Adrenal gland (tissue), 12 donors: ENCODE results near the gene ABLIM2. TPM values are rescaled to one million over a fixed set of nuclear protein-coding genes. Genes with fewer than 3 reads are reported as not detected.
A peak's percentile ranks its signal among the peaks of the same experiment; 100 is the strongest.

Experiments
- DNase-seq, 7 donors: peaks; one replicate each; pipeline ENCODE4 v3.0.0-alpha.2; 2019 to 2020
- H3K27ac ChIP-seq, 5 donors: fragments of 200-600 bp; sonication (generic) in 4 of 5; 1 replicate in 3 of 5; 2 replicates in 2 of 5; pipeline versions ENCODE4 v1.5.1 to v1.8.0; 2016 to 2020; ENCODE audit warnings: mild to moderate bottlenecking in 1 of 5
- H3K27me3 ChIP-seq: fragments of 200-600 bp; 2 replicates; pipeline ENCODE4 v1.8.0; 2021
- H3K36me3 ChIP-seq, 2 donors: fragments of 200-600 bp; replicated peaks in 1 of 2; 1 replicate in 1 of 2; 2 replicates in 1 of 2; pipeline versions ENCODE4 v1.5.1 to v1.8.0; 2018 to 2022
- H3K4me1 ChIP-seq, 2 donors: fragments of 200-600 bp; replicated peaks in 1 of 2; 1 replicate in 1 of 2; 2 replicates in 1 of 2; pipeline versions ENCODE4 v1.5.1 to v1.8.0; 2018 to 2021
- H3K4me3 ChIP-seq, 4 donors: fragments of 200-600 bp; sonication (generic) in 3 of 4; one replicate each; pipeline ENCODE4 v1.5.1; 2016 to 2018
- H3K9me3 ChIP-seq, 3 donors: fragments of 200-600 bp; sonication (generic) in 1 of 3; replicated peaks in 1 of 3; 1 replicate in 2 of 3; 2 replicates in 1 of 3; pipeline versions ENCODE4 v1.5.1 to v1.8.0; 2016 to 2021
- POLR2A ChIP-seq, 2 donors: fragments of 450-650 bp; IDR thresholded peaks; one replicate each; pipeline ENCODE4 v1.6.1; 2017; ENCODE audit warnings: antibody characterized with exemption in 2 of 2, mild to moderate bottlenecking in 2 of 2, moderate library complexity in 1 of 2
- whole genome bisulfite sequencing, 4 donors: extraction: QIAGEN DNeasy Blood & Tissue Kit in 2 of 4; methylation state at CpG; one replicate each; pipeline versions ENCODE4 v1.1.5 to v1.1.7; 2013 to 2017; 5-methylcytosine and 5-hydroxymethylcytosine counted together
- intact Hi-C, 2 donors: fragments of 100-400 bp; cut with DNase I; formaldehyde crosslinking; loops; one replicate each; pipeline versions ENCODE4 v1.14.1 to v1.15.0; 2022 to 2023
- polyA plus RNA-seq, 3 donors: library from polyadenylated mRNA; stranded (reverse); fragments of 200-250 nt in 2 of 3; fragments of 350-450 nt in 1 of 3; fragmentation: Illumina TruSeq in 1 of 3; extraction: RNeasy Lipid Tissue Mini Kit (QIAGEN cat#74804) in 1 of 3; gene quantifications; one replicate each; pipeline ENCODE4 v1.2.3, GENCODE V29; 2013 to 2014
- total RNA-seq, 9 donors: library from RNA; depleted of rRNA in 4 of 9; stranded (reverse); fragments of >200 nt in 4 of 9; fragments of 120-200 nt in 1 of 9; fragmentation: NEBNext Ultra II Directional in 1 of 9; extraction: Animal tissue kit (Norgen Biotek cat#: 25700) in 1 of 9; gene quantifications; one replicate each; pipeline versions ENCODE4 v1.1.0 to v1.2.4, GENCODE V29; 2013 to 2023
- TF ChIP-seq, protein P1 (sequence below), 6 experiments: fragments of 450-650 bp in 4 of 6; fragments of 200-600 bp in 2 of 6; sonication (generic) in 1 of 6; IDR thresholded peaks; 1 replicate in 5 of 6; 2 replicates in 1 of 6; pipeline versions ENCODE4 v1.5.1 to v1.8.0; 2016 to 2021; ENCODE audit warnings: antibody characterized with exemption in 6 of 6, mild to moderate bottlenecking in 2 of 6, moderate library complexity in 1 of 6
- donor health status: healthy with polysubstance abuse.
- donor health status: Bipolar disorder and iron deficiency.
- donor health status: DM: yes; HTN: yes; CAD: no.
- donor health status: DM: no; HTN: no; CAD: no.
- donor health status: DM: no; HTN: no; CAD: no.
- donor health status: DM: yes; HTN: yes; CAD: no.

The ABLIM2 gene
- total and polyA plus RNA-seq, 12 donors, result 5.8 to 31.2 (median 14.6) TPM

DNA sequence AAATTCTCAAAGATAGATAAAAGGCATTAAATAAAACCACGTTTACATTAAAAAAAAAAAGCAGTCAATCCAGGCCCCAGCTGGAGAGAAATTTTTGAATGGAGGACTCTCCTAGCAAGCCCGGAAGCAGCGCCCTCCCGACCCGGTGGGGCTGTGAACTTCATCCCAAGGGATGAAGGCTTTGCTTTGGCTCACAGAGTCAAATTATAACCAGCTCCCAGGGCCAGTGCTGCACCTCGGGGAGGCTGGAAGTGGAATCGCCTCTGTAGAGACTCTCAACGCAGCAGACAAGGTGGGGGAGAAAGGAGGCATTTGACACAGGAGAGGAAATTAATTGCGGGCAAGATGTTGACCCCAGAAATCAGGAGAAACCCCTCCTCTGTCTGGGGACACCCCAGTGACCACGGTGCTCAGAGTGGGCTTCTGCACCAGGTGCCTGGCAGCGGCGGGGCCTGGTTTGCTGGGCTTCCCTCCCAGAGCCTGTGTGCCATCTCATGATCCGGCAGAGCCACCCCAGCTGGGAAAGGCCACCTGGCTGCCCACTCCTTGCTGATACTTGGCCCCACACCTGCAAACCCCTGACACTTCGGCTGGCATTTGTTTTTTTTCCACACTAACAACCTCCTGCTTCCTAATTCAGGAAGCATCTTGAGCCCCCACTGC, 71.7 kb downstream of the ABLIM2 start:
- H3K36me3 ChIP-seq, result no peaks in the 10 kb centered on the region
- peak overlapping the region in 1 of 5 donors; percentile 52 for H3K27ac ChIP-seq
- H3K9me3 ChIP-seq, result no peaks in the 10 kb centered on the region
- DNase-seq, result no peak
- H3K4me3 ChIP-seq, result no peak overlapping the region
- TF ChIP-seq, protein P1, sequence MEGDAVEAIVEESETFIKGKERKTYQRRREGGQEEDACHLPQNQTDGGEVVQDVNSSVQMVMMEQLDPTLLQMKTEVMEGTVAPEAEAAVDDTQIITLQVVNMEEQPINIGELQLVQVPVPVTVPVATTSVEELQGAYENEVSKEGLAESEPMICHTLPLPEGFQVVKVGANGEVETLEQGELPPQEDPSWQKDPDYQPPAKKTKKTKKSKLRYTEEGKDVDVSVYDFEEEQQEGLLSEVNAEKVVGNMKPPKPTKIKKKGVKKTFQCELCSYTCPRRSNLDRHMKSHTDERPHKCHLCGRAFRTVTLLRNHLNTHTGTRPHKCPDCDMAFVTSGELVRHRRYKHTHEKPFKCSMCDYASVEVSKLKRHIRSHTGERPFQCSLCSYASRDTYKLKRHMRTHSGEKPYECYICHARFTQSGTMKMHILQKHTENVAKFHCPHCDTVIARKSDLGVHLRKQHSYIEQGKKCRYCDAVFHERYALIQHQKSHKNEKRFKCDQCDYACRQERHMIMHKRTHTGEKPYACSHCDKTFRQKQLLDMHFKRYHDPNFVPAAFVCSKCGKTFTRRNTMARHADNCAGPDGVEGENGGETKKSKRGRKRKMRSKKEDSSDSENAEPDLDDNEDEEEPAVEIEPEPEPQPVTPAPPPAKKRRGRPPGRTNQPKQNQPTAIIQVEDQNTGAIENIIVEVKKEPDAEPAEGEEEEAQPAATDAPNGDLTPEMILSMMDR (IDR thresholded peaks at IDR 0.05), result no peak
- TF ChIP-seq POLR2A (IDR thresholded peaks at IDR 0.05), result no peak
- H3K4me1 ChIP-seq, result no peaks in the 10 kb centered on the region
- 62 to 78% (median 68%) methylated on average over 10 to 14 of the region's 14 CpGs for WGBS, 4 donors
- intact Hi-C loops, result no loop called here
- H3K27me3 ChIP-seq, result no peaks in the 10 kb centered on the region

DNA sequence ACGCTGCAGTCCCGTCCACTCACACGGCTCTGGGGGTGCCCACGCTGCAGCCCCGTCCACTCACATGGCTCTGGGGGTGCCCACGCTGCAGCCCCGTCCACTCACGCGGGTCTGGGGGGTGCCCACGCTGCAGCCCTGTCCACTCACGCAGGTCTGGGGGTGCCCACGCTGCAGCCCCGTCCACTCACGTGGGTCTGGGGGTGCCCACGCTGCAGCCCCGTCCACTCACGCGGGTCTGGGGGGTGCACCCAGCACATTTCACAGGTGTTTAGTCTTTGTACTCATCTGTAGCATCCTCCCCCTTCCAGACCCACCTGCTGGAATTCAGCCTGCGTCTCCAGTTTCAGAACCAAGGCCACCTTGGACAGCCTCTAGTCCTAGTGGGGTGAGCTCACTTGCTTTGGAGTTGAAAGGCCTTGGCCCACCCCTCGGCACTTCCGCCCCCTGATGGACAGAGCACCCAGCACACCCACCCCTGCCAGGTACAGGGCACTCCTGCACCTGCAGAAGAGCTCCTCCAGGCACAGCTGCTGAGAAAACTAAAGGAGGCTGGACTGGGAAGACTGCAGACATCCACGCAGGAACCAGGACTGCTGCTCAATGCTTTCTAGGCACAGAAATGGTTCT, 73.0 kb downstream of the ABLIM2 start:
- 77 to 96% (median 86%) methylated on average over 15 to 22 of the region's 22 CpGs for WGBS, 4 donors
- Histone ChIP-seq H3K27me3 (no peaks in the 10 kb centered on the region), H3K36me3 (no peaks in the 10 kb centered on the region), H3K4me3 (no peak overlapping the region), H3K9me3 (no peaks in the 10 kb centered on the region), H3K27ac (no peak overlapping the region), H3K4me1 (no peaks in the 10 kb centered on the region)
- TF ChIP-seq POLR2A (IDR thresholded peaks at IDR 0.05), result no peak
- TF ChIP-seq, protein P1 (IDR thresholded peaks at IDR 0.05), result no peak
- no peak for DNase-seq
- intact Hi-C loops, result no loop called here

DNA sequence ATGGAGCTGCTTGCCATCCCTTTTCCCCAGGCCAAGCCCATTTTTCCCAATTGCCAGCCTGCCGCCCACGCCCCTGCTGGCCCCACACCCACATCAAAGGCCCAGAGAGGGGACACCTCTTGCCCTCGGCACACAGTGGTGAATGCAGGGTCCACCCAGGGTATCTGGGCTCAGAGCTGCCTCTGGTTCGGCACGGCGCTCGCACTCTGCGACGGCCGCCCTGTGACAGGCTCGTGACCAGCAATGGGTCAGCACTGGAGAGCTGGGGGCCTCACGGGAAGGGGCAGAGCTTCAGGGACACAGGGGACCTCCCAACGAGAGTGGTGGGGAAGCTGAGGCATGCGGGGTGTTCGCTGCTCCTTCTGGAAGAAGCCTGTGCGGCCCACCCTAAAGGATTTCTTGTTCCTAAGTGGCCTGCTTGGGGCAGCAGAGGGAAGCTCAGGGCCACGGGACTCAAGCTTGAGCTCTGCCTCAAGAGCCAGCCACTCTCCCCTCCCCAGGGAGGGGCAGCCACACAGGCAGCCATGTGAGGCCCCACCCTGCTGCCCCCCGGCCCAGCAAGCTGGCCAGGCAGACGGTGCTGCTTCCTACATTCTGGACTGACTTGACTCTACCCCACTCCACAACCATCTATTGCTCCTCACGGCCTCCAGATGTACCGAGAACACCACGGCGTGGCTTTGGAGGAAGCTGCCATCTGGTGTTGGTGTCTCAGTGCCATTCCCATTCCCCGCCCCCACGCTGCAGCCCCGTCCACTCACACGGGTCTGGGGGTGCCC, 73.7 kb downstream of the ABLIM2 start:
- H3K4me1 ChIP-seq, result no peaks in the 10 kb centered on the region
- no peak overlapping the region for H3K27ac ChIP-seq
- H3K9me3 ChIP-seq, result no peaks in the 10 kb centered on the region
- no peak overlapping the region for H3K4me3 ChIP-seq
- intact Hi-C loops, result no loop called here
- 80 to 93% (median 90%) methylated on average over 9 to 27 of the region's 27 CpGs for WGBS, 4 donors
- TF ChIP-seq POLR2A (IDR thresholded peaks at IDR 0.05), result no peak
- TF ChIP-seq, protein P1 (IDR thresholded peaks at IDR 0.05), result no peak
- H3K36me3 ChIP-seq, result no peaks in the 10 kb centered on the region
- no peaks in the 10 kb centered on the region for H3K27me3 ChIP-seq
- DNase-seq, result no peak

DNA sequence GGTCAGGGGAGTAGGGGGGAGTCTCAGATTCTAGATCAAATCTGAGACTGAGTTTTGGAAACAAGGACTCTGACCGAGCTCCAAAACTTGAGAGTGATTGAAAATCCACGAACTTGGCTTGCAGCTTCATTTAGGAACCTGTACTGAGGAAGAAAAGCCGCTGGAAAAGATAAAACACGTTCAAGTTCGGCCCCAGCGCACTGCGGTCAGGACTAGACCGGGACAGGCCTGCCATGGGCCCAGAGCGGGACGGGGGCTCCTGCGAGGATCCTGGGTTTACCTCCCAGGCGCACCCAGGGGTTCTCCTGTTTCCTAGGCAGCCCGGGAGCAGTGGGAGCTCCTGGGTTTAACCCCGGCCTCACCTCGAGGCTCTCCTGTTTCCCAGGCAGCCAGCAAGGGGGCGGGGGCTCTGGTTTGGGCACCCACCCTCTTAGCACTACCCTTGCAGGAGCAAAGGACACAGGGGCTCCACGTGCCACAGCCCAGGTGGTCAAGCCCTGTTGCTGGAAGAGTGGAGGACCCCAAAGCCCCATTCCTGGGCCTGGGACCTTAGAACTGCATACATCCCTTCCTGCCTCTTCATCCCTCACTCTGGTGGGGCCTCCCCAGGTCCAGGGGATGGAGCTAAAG, 74.5 kb downstream of the ABLIM2 start:
- TF ChIP-seq POLR2A (IDR thresholded peaks at IDR 0.05), result no peak
- H3K36me3 ChIP-seq, result no peaks in the 10 kb centered on the region
- no peaks in the 10 kb centered on the region for H3K4me1 ChIP-seq
- H3K9me3 ChIP-seq, result no peaks in the 10 kb centered on the region
- DNase-seq, result no peak
- H3K27ac ChIP-seq, result no peak overlapping the region
- 88 to 94% (median 91%) methylated on average over 12 to 17 of the region's 17 CpGs for WGBS, 4 donors
- intact Hi-C loops, result no loop called here
- no peak overlapping the region for H3K4me3 ChIP-seq
- H3K27me3 ChIP-seq, result no peaks in the 10 kb centered on the region
